EL (cell line): ENCODE measurements around the gene POLE.
A peak's percentile ranks its signal among the peaks of the same experiment; 100 is the strongest.
"Not testable (repeated sequence)": the region's sequence is repeated elsewhere in the genome, so short reads cannot be mapped to it uniquely, and the experiment has no call there.

Experiments
- DNase-seq: peaks from one replicate; pipeline ENCODE4 v3.0.0-alpha.2; 2016

POLE gene

GRCh38 chr12:132717011-132717410 is 29.9 kb upstream of the POLE start:
- no peak for DNase-seq

DNA sequence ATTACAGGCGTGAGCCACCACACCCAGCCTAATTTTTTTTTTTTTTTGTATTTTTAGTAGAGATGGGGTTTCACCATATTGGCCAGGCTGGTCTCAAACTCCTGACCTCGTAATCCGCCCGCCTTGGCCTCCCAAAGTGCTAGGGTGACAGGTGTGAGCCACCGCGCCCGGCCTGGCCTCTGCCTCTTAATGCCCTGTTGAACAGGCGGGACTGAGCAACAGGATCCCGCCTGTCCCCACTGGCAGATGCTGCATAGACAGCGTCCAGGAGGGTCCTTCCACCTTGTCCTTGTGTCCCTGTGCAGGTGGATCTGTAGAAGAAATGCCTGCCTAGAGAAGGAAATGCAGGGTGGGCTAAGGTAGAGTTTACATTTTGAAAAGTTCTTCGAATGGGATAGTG is 29.2 kb upstream of the POLE start:
- DNase-seq, result no peak

DNA sequence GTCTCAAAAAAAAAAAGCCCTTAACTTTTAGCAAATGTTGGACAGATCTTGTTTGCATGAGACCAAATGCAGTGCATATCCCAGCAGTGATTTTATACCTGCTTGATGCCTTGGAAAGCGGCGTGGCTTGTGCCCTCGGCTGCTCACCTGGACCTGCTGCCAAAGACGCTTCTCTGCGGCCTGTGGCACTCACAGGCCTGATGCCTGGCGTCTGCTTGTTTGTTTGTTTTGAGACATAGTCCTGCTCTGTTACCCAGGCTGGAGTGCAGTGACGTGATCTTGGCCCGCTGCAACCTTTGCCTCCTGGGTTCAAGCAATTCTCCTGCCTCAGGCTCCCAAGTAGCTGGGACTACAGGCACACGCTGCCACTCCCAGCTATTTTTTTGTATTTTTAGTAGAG is 28.7 kb upstream of the POLE start:
- no peak for DNase-seq

- DNase-seq, result no peak
Observed at GRCh38 chr12:132713123-132713522, 26.0 kb upstream of the POLE start.

- peak; percentile 30 for DNase-seq
Observed at GRCh38 chr12:132711080-132711843, 24.1 kb upstream of the POLE start.

DNA sequence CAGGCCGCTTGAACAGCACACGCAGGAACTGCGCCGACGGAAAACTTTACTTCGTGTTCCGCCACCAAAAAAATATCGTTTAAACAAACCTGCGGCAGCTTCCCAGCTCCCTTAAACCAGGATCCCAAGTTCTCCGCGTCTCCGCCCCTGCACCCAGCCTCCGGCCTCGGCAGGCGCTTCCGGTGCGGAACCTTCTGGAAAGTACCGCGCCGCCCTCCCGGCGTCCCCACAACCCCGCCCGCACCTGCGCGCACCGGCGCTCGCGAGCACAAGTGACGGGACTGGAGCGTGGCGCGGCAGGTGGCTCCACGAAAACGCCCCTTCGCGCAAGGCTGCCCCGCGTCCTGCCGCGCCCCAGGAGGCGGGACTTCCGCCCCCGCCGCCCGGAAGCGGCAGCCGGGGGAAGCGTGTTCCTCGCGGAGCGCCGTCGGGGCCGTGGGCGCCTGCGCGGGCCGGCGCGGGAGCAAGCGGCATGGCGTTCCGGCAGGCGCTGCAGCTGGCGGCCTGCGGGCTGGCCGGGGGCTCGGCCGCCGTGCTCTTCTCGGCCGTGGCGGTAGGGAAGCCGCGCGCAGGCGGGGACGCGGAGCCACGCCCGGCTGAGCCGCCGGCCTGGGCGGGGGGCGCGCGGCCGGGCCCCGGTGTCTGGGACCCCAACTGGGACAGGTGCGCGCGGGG is 23.4 kb upstream of the POLE start, which contains the start of gene PGAM5:
Gene PGAM5 (plus strand): TSS at position 438 of the 675 bp plus-strand sequence. CDS start 35 bp downstream, at position 473.
- peak; percentile 80 for DNase-seq

GRCh38 chr12:132710043-132710404 is 22.9 kb upstream of the POLE start:
- no peak for DNase-seq

DNA sequence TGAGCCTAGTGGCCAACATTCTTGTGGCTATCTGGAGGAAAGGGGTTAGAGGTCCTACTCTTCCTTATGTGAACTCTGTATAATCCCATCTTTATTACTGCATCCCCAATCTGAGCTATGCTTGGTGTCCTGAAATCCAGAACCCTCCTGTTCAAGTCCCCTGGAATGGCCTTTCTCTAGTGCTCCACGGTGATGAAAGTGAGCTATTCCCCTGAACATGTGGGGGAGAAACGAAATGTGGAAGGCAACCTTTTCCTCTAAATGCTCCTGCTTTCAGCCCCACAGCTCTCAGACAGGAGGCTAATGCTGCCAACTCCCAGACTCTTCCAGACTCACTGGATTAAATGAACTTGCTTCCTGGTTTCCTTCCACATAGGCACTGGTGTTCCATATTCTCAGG is 21.0 kb upstream of the POLE start:
- no peak for DNase-seq

GRCh38 chr12:132707241-132707640 is 20.1 kb upstream of the POLE start:
- no peak for DNase-seq

- DNase-seq, result no peak
Observed at GRCh38 chr12:132703641-132704040, 16.5 kb upstream of the POLE start.

GRCh38 chr12:132702640-132703039 is 15.5 kb upstream of the POLE start:
- DNase-seq, result no peak

GRCh38 chr12:132700212-132700822 is 13.2 kb upstream of the POLE start:
- peak; percentile 64 for DNase-seq

DNA sequence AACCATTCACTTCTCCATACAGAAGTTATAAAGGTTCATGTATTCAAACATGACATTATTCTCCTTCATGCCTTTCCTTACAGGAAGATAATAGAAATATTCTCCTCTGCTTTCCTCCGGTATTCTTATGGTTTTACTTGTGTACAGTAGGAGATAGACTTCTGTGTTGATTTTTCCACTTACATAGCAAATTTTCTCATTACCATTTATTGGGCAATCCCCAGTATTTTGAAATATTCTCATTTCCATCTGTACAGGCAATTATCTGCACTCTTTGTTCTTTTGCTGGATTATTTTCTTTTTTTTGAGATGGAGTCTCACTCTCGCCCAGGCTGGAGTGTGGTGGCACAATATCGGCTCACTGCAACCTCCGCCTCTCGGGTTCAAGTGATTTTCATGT is 11.2 kb upstream of the POLE start:
- no peak for DNase-seq

- no peak for DNase-seq
Observed at GRCh38 chr12:132695431-132695830, 8.3 kb upstream of the POLE start.

- not testable (repeated sequence) for DNase-seq
Observed at GRCh38 chr12:132694888-132695287, 7.7 kb upstream of the POLE start.

DNA sequence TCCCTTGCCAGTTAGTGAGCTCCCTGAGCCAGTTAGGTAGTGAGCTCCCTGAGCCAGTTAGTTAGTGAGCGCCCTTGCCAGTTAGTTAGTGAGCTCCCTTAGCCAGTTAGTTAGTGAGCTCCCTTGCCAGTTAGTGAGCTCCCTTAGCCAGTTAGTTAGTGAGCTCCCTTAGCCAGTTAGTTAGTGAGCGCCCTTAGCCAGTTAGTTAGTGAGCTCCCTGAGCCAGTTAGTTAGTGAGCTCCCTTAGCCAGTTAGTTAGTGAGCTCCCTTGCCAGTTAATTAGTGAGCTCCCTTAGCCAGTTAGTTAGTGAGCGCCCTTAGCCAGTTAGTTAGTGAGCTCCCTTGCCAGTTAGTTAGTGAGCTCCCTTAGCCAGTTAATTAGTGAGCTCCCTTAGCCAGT is 4.9 kb upstream of the POLE start:
- DNase-seq, result not testable (repeated sequence)

GRCh38 chr12:132690112-132690511 is 3.0 kb upstream of the POLE start:
- no peak for DNase-seq

GRCh38 chr12:132689227-132689626 is 2.1 kb upstream of the POLE start:
- no peak for DNase-seq

GRCh38 chr12:132686825-132687210 is 324 bp downstream of the POLE start:
- no peak for DNase-seq

GRCh38 chr12:132685400-132685799 is 1.7 kb downstream of the POLE start:
- no peak for DNase-seq

DNA sequence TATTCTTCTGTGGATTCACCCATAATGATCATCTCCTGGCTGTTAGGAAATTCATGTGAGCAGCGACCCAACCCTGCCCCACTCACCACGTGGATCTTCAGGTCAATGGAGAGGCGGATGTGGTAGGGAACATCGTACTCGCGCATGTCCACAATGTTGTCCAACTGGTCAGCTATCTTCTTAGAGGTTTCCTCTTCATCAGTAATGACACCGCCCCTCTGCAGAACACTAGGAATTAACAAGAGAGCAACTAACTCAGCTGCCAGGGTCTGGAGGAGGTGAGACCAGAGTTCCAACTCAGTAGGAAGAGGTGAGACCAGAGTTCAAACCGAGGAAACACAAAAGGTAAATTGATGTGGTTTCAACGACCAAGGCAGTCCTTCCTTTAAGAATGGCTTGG is 9.7 kb downstream of the POLE start:
- DNase-seq, result no peak

GRCh38 chr12:132675757-132676432 is 11.2 kb downstream of the POLE start:
- no peak for DNase-seq

DNA sequence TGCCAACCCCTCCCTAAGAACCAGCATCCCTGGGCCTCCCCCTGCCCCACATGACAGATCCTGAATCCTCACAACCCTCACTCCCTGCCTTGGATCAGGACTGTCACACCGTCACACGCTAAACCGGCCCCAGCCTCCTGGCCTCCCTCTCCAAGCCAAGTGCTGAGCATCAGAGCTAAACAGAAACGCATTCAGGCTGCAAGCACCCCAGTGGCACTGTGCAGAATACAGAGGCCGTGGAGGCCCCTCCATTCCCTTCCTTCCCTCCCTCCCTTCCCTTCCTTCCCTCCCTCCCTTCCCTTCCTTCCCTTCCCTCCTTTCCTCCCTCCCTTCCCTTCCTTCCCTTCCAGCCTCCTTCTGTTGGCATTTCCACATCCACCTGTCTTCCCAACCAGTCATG is 12.6 kb downstream of the POLE start:
- DNase-seq, result no peak
